Measurements from ENCODE around the gene GALNT2.

Gene GALNT2

DNA sequence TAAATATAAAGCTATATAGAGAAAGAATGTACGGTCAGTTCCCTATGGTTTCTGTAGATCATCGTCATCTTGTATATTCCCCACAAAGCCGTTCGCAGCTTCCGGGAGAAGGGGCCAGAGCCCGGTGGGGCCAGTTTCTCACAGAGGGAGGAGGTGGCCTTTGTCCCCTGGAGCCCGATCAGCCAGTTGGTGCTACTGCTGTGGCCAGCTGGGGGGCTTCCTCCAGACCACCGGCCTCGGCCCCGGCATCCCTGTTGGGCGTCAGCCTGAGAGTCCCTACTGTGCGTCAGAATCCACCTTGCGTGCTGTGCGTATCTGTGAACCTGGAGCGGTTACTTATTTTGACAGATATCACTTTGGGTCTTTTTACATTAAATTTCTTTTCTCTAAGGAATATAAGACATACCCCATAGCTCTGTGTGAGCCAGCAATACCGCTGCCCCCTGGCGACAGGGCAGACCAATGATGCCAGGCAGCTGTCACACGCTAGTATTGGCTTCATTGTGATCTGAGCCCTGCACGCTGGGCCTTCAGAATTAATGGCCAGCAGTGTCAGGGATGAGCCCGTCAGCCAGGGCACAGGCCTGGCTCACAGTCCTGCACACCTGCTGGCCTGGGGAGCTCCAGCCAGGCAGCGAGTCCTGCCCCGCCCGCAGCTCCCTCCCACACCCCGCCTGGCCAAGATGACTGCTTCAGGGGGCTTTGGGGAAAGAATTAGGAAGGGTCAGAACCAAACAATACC, 213.2 kb downstream of the GALNT2 start:
- Histone ChIP-seq H3K4me3 (ENCODE audit: low read length, poor library complexity, severe bottlenecking) (peak overlapping the region; percentile 58), H3K9me3 (ENCODE audit: insufficient read depth, low read depth, low read length) (no peaks in the 10 kb centered on the region), H3K4me1 (ENCODE audit: insufficient read depth, low read length, poor library complexity, severe bottlenecking) (peaks cover 85% of the 10 kb centered on the region), H3K27me3 (ENCODE audit: insufficient read depth, low read length, poor library complexity, severe bottlenecking) (no peaks in the 10 kb centered on the region), H3K79me2 (ENCODE audit: insufficient read depth, low read length) (peaks cover 52% of the 10 kb centered on the region; the same call in 1 of the 2 replicates), H2AFZ (ENCODE audit: low read length) (no peak overlapping the region), H3K4me2 (ENCODE audit: low read depth, low read length, poor library complexity, severe bottlenecking) (peak overlapping the region; percentile 71), H3K9ac (ENCODE audit: low read depth, low read length, poor library complexity, severe bottlenecking) (peak overlapping the region; percentile 84), H3F3A (ENCODE audit: low read depth) (peaks cover 22% of the 10 kb centered on the region), H4K20me1 (ENCODE audit: insufficient read depth, low read length, poor library complexity, severe bottlenecking) (no peaks in the 10 kb centered on the region), H3K36me3 (ENCODE audit: insufficient read depth, low read length) (peaks cover 61% of the 10 kb centered on the region), H3K9me2 (replicated peaks; ENCODE audit: low read depth, low read length) (no peaks in the 10 kb centered on the region)
- TF ChIP-seq EZH2phosphoT487 (IDR thresholded peaks at IDR 0.05; ENCODE audit: borderline replicate concordance), result no peak
- TF ChIP-seq, protein P1, sequence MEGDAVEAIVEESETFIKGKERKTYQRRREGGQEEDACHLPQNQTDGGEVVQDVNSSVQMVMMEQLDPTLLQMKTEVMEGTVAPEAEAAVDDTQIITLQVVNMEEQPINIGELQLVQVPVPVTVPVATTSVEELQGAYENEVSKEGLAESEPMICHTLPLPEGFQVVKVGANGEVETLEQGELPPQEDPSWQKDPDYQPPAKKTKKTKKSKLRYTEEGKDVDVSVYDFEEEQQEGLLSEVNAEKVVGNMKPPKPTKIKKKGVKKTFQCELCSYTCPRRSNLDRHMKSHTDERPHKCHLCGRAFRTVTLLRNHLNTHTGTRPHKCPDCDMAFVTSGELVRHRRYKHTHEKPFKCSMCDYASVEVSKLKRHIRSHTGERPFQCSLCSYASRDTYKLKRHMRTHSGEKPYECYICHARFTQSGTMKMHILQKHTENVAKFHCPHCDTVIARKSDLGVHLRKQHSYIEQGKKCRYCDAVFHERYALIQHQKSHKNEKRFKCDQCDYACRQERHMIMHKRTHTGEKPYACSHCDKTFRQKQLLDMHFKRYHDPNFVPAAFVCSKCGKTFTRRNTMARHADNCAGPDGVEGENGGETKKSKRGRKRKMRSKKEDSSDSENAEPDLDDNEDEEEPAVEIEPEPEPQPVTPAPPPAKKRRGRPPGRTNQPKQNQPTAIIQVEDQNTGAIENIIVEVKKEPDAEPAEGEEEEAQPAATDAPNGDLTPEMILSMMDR (conservative IDR thresholded peaks at IDR 0.05; ENCODE audit: low read length), result peak; percentile 30

GRCh38 chr1:230280906-230281413, 213.9 kb downstream of the GALNT2 start:
- Histone ChIP-seq H3K79me2 (ENCODE audit: insufficient read depth, low read length) (peaks cover 52% of the 10 kb centered on the region; the same call in 1 of the 2 replicates), H3K36me3 (ENCODE audit: insufficient read depth, low read length) (peaks cover 54% of the 10 kb centered on the region), H2AFZ (ENCODE audit: low read length) (no peak overlapping the region), H3F3A (ENCODE audit: low read depth) (peaks cover 22% of the 10 kb centered on the region), H3K9me3 (ENCODE audit: insufficient read depth, low read depth, low read length) (no peaks in the 10 kb centered on the region), H3K9ac (ENCODE audit: low read depth, low read length, poor library complexity, severe bottlenecking) (peak overlapping the region; percentile 84), H3K27me3 (ENCODE audit: insufficient read depth, low read length, poor library complexity, severe bottlenecking) (no peaks in the 10 kb centered on the region), H3K4me1 (ENCODE audit: insufficient read depth, low read length, poor library complexity, severe bottlenecking) (peaks cover 85% of the 10 kb centered on the region), H3K4me3 (ENCODE audit: low read length, poor library complexity, severe bottlenecking) (peak overlapping the region; percentile 58), H3K9me2 (replicated peaks; ENCODE audit: low read depth, low read length) (no peaks in the 10 kb centered on the region), H4K20me1 (ENCODE audit: insufficient read depth, low read length, poor library complexity, severe bottlenecking) (no peaks in the 10 kb centered on the region), H3K4me2 (ENCODE audit: low read depth, low read length, poor library complexity, severe bottlenecking) (peak overlapping the region; percentile 71)
- TF ChIP-seq, protein P1 (conservative IDR thresholded peaks at IDR 0.05; ENCODE audit: low read length), result no peak
- TF ChIP-seq EZH2phosphoT487 (IDR thresholded peaks at IDR 0.05; ENCODE audit: borderline replicate concordance), result no peak

DNA sequence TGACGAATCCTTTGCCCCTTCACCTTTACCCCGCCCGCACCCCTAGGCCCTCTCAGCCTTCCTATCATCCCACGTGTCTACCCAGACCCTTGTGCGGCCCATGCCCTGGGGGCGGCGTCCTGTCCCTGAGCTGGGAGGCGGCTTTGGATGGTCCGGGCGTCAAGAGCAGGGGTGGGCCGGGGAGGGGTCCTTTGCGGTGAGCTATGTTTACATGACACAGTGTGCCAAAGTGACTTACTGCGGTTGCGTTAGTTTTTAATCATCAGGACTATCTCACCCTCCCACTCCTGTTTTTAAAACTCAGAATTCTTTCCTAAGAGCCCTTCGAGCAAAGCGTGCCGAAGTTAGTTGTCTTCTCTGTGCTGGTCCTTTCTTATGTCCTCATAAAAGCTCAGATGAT, 214.5 kb downstream of the GALNT2 start:
- no peaks in the 10 kb centered on the region for H3K9me3 ChIP-seq (ENCODE audit: insufficient read depth, low read depth, low read length)
- H3K4me2 ChIP-seq (ENCODE audit: low read depth, low read length, poor library complexity, severe bottlenecking), result peak overlapping the region; percentile 71
- peaks cover 48% of the 10 kb centered on the region for H3K36me3 ChIP-seq (ENCODE audit: insufficient read depth, low read length)
- peak overlapping the region; percentile 58 for H3K4me3 ChIP-seq (ENCODE audit: low read length, poor library complexity, severe bottlenecking)
- H3K9ac ChIP-seq (ENCODE audit: low read depth, low read length, poor library complexity, severe bottlenecking), result peak overlapping the region; percentile 84
- no peak overlapping the region for H2AFZ ChIP-seq (ENCODE audit: low read length)
- no peaks in the 10 kb centered on the region for H3K9me2 ChIP-seq (replicated peaks; ENCODE audit: low read depth, low read length)
- no peaks in the 10 kb centered on the region for H3K27me3 ChIP-seq (ENCODE audit: insufficient read depth, low read length, poor library complexity, severe bottlenecking)
- H3K4me1 ChIP-seq (ENCODE audit: insufficient read depth, low read length, poor library complexity, severe bottlenecking), result peaks cover 79% of the 10 kb centered on the region
- TF ChIP-seq EZH2phosphoT487 (IDR thresholded peaks at IDR 0.05; ENCODE audit: borderline replicate concordance), result no peak
- TF ChIP-seq, protein P1 (conservative IDR thresholded peaks at IDR 0.05; ENCODE audit: low read length), result no peak
- H3F3A ChIP-seq (ENCODE audit: low read depth), result peaks cover 22% of the 10 kb centered on the region
- no peaks in the 10 kb centered on the region for H4K20me1 ChIP-seq (ENCODE audit: insufficient read depth, low read length, poor library complexity, severe bottlenecking)
- peaks cover 47% of the 10 kb centered on the region; the same call in 1 of the 2 replicates for H3K79me2 ChIP-seq (ENCODE audit: insufficient read depth, low read length)
